ENCODE measurements around the gene EMC1. TPM values are rescaled to one million over a fixed set of nuclear protein-coding genes. Genes with fewer than 3 reads are reported as not detected.
A peak's percentile ranks its signal among the peaks of the same experiment; 100 is the strongest.

EMC1 gene
- total RNA-seq, 1 donor from 2014 or later: 52.2 TPM

DNA sequence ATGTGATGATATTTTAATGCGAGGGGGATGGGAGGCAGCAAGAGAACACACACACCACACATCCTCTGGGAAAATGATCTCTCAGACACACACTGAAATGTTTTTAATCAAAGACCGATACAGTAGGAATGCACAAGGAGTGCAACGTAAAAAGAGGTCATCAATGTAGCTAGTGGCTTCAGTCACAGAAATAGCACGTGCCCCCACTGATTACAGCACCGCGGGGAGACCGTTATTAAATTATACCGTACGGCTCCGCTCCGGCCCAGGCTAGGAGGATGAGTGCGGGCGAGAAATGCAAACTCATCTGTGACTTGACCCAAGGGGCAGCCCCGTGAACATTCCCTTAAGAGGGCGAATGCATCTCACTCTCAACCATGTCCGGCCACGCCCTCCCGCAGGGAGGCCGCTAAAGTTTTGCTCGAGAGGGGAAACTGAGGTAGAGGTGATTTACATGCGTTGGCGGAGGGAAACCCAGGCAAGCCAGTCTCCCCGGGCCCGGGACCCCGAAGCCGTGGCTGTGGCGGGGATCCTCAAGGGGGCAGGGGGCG, 41.8 kb downstream of the EMC1 start:
- no peaks in the 10 kb centered on the region for H3K27me3 Mint-ChIP-seq (ENCODE audit: unreplicated experiment)
- H3K36me3 Mint-ChIP-seq (ENCODE audit: unreplicated experiment): peaks cover 5% of the 10 kb centered on the region
- peak overlapping the region; percentile 93 for H3K27ac Mint-ChIP-seq (ENCODE audit: unreplicated experiment)

DNA sequence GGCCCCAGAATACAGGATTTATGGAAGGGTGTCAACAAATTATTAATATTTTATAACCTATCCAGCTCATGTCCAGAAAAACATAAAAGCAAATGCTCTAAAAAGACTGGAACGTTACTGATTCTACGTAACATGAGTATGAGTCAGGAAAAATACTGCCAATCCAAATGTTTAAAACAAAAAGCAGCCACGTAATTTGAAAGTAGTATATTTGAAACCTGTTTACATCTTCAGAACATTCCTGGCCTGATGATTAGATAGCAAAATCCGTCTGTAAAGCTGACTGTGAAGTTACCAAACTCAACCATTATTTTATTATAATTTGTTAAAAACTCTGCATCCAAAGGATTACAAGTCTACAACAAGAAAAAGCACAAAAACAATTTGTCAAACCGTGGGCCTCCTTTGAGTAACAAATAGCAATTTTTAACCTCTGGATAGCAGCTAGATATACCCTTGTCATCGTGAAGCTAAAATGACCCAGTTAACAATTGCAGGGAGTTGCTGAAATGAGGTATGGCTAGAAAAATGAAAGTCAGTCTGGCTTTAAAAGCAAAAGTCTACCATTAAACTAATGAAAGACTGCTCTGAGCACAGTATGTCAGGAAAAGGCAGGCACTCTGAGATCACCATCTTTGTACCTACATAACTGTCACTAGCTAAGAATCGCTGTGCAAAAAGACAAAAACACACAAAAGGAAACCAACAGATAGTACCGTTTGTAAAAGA, 42.5 kb downstream of the EMC1 start:
- peak overlapping the region; percentile 93 for H3K27ac Mint-ChIP-seq (ENCODE audit: unreplicated experiment)
- DNase-seq (ENCODE audit: extremely low spot score, unreplicated experiment): no peak
- H3K4me3 Mint-ChIP-seq (ENCODE audit: unreplicated experiment): peak overlapping the region; percentile 98
- H3K4me1 Mint-ChIP-seq (ENCODE audit: unreplicated experiment): peaks cover 63% of the 10 kb centered on the region
- TF ChIP-seq, protein P1, sequence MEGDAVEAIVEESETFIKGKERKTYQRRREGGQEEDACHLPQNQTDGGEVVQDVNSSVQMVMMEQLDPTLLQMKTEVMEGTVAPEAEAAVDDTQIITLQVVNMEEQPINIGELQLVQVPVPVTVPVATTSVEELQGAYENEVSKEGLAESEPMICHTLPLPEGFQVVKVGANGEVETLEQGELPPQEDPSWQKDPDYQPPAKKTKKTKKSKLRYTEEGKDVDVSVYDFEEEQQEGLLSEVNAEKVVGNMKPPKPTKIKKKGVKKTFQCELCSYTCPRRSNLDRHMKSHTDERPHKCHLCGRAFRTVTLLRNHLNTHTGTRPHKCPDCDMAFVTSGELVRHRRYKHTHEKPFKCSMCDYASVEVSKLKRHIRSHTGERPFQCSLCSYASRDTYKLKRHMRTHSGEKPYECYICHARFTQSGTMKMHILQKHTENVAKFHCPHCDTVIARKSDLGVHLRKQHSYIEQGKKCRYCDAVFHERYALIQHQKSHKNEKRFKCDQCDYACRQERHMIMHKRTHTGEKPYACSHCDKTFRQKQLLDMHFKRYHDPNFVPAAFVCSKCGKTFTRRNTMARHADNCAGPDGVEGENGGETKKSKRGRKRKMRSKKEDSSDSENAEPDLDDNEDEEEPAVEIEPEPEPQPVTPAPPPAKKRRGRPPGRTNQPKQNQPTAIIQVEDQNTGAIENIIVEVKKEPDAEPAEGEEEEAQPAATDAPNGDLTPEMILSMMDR (IDR thresholded peaks at IDR 0.05): no peak
- H3K27me3 Mint-ChIP-seq (ENCODE audit: unreplicated experiment): no peaks in the 10 kb centered on the region
- no peaks in the 10 kb centered on the region for H3K9me3 Mint-ChIP-seq (ENCODE audit: unreplicated experiment)
- H3K36me3 Mint-ChIP-seq (ENCODE audit: unreplicated experiment): peaks cover 5% of the 10 kb centered on the region

More for the DNA sequence above, 41.8 kb downstream of the EMC1 start:
- H3K4me3 Mint-ChIP-seq (ENCODE audit: unreplicated experiment): peak overlapping the region; percentile 98
- DNase-seq (ENCODE audit: extremely low spot score, unreplicated experiment): no peak
- TF ChIP-seq, protein P1 (IDR thresholded peaks at IDR 0.05): no peak
- H3K9me3 Mint-ChIP-seq (ENCODE audit: unreplicated experiment): no peaks in the 10 kb centered on the region
- peaks cover 58% of the 10 kb centered on the region for H3K4me1 Mint-ChIP-seq (ENCODE audit: unreplicated experiment)

DNA sequence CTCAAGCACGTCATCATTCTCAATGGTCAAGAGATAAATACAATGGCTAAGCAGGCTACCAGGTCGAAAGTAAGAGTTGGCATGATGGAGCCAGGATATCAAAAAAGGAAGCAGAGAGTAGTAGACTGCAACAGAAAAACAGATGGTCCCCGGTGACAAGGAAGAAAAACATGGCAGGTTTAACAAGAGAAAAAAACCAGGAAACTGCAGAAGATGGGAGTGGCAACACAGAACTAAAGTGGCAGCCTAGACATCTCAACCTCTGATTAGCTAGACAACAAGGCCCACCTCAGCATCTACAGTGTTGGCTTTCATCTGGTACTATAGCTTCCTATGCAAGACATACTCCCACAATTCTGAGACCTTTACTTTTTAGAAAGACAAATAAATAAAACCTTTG, 44.4 kb downstream of the EMC1 start:
- Mint-ChIP-seq H3K4me3 (ENCODE audit: unreplicated experiment) (no peak overlapping the region), H3K9me3 (ENCODE audit: unreplicated experiment) (no peaks in the 10 kb centered on the region), H3K27me3 (ENCODE audit: unreplicated experiment) (no peaks in the 10 kb centered on the region), H3K27ac (ENCODE audit: unreplicated experiment) (no peak overlapping the region), H3K4me1 (ENCODE audit: unreplicated experiment) (peaks cover 71% of the 10 kb centered on the region), H3K36me3 (ENCODE audit: unreplicated experiment) (no peaks in the 10 kb centered on the region)
- TF ChIP-seq, protein P1 (IDR thresholded peaks at IDR 0.05): no peak
- DNase-seq (ENCODE audit: extremely low spot score, unreplicated experiment): no peak

DNA sequence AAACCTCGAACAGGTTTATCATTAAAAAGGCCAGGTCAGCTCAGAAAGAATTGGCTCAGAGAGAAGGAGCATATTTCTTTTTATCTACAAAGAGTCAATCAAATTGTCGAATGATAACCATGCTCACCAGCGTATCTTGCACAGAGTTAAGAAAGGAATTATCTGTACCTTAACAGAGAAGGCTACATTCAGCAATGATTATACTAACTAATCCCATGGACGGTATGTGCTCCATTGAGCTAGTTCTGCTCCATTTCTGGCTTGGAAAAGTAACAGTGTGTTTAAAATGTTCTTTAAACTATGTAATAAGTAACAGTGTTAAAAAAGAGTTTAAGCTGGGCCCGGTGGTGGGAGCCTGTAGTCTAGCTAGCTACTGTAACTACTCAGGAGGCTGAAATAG, 45.5 kb downstream of the EMC1 start:
- H3K27ac Mint-ChIP-seq (ENCODE audit: unreplicated experiment): no peak overlapping the region
- H3K4me3 Mint-ChIP-seq (ENCODE audit: unreplicated experiment): no peak overlapping the region
- H3K4me1 Mint-ChIP-seq (ENCODE audit: unreplicated experiment): peaks cover 67% of the 10 kb centered on the region

GRCh38 chr1:19205403-19205802, 45.9 kb downstream of the EMC1 start:
- DNase-seq (ENCODE audit: extremely low spot score, unreplicated experiment): no peak
- no peak overlapping the region for H3K4me3 Mint-ChIP-seq (ENCODE audit: unreplicated experiment)
- peaks cover 5% of the 10 kb centered on the region for H3K36me3 Mint-ChIP-seq (ENCODE audit: unreplicated experiment)
- no peaks in the 10 kb centered on the region for H3K27me3 Mint-ChIP-seq (ENCODE audit: unreplicated experiment)
- H3K9me3 Mint-ChIP-seq (ENCODE audit: unreplicated experiment): no peaks in the 10 kb centered on the region
- peaks cover 64% of the 10 kb centered on the region for H3K4me1 Mint-ChIP-seq (ENCODE audit: unreplicated experiment)
- no peak overlapping the region for H3K27ac Mint-ChIP-seq (ENCODE audit: unreplicated experiment)
- TF ChIP-seq, protein P1 (IDR thresholded peaks at IDR 0.05): no peak

More for the DNA sequence above, 45.5 kb downstream of the EMC1 start:
- no peak for DNase-seq (ENCODE audit: extremely low spot score, unreplicated experiment)
- peaks cover 3% of the 10 kb centered on the region for H3K36me3 Mint-ChIP-seq (ENCODE audit: unreplicated experiment)
- TF ChIP-seq, protein P1 (IDR thresholded peaks at IDR 0.05): no peak
- no peaks in the 10 kb centered on the region for H3K9me3 Mint-ChIP-seq (ENCODE audit: unreplicated experiment)
- H3K27me3 Mint-ChIP-seq (ENCODE audit: unreplicated experiment): no peaks in the 10 kb centered on the region

Data from osteocyte (in vitro differentiated cells).